GM12801 (cell line): Measurements from ENCODE around the gene MRPS22.

Experiments used
- TF ChIP-seq, protein P1 (sequence below): IDR thresholded peaks from one replicate; pipeline ENCODE4 v1.5.1; 2011; ENCODE audit warnings: control low read depth; ENCODE audit not compliant: insufficient read length; ENCODE audit errors: extremely low read depth

Gene MRPS22

DNA sequence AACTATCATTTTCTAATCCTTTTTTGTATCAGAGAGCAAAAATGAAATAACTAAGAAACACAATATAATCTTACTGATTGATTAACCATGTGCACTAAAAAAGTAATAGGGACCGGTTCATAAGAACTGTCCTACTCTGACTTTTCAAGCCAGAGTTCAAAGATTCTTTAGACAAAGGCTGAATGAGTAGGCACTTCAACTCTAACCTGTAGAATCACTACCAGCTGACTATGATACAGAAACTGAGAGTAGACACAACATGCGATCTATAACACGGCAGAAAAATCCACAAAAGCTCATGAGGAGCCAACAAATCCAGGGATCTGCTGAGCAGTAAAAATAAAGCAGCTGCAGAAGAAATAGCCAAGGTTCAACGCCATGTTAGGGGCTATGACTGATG is 36.8 kb downstream of the MRPS22 start:
- TF ChIP-seq, protein P1, sequence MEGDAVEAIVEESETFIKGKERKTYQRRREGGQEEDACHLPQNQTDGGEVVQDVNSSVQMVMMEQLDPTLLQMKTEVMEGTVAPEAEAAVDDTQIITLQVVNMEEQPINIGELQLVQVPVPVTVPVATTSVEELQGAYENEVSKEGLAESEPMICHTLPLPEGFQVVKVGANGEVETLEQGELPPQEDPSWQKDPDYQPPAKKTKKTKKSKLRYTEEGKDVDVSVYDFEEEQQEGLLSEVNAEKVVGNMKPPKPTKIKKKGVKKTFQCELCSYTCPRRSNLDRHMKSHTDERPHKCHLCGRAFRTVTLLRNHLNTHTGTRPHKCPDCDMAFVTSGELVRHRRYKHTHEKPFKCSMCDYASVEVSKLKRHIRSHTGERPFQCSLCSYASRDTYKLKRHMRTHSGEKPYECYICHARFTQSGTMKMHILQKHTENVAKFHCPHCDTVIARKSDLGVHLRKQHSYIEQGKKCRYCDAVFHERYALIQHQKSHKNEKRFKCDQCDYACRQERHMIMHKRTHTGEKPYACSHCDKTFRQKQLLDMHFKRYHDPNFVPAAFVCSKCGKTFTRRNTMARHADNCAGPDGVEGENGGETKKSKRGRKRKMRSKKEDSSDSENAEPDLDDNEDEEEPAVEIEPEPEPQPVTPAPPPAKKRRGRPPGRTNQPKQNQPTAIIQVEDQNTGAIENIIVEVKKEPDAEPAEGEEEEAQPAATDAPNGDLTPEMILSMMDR: no peak

DNA sequence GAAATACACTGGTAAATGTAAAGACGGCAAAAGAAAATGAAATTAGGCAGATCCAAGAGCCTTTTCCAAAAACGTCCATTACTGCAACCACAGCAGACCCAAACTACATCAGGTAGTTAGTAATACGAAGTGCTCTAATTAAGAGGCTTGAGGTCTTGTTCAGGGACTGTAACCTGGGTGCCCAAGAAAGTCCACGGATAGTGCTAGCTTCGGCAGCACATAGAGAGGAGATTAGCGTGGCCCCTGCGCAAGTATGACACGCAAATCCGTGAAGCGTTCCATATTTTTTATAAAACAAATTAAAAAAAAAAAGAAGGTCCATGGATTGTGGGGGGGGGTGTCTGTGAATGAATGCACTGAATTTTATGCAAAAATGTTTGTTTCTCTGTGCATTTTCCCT is 44.3 kb downstream of the MRPS22 start:
- TF ChIP-seq, protein P1: no peak

DNA sequence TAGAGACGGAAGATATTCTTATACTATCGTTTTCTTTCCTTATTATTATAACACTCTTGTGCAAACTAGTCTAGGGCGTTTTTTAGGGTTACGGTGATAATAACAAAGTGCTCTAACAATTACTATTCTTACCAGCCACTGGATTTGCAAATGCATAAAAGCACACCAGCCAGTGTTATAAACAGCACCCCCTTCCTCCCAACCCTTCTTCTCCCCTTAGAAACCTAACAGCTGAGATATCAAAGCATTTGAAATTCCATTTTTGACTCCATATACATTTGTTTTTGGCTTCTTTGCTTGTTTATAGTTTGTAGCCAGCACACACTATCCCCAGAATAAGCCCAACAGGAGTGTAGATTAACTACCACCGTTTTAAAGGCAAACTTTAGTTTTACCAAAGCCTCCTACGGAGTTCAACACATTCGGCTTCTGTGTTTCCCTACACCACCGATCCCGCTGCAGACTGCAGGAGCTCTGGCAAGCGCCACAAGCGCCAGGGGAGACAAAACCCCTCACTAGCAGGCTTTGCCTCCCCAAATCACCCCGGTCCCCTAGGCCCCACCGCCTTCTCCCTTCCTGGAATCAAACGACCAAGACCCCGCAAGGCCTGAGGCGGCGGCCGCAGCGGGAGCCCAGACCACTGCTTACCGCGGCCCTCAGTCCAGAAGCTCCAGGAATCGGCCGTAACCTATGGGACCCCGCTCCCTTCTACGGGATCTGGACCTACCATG is 45.2 kb downstream of the MRPS22 start:
- TF ChIP-seq, protein P1: no peak

DNA sequence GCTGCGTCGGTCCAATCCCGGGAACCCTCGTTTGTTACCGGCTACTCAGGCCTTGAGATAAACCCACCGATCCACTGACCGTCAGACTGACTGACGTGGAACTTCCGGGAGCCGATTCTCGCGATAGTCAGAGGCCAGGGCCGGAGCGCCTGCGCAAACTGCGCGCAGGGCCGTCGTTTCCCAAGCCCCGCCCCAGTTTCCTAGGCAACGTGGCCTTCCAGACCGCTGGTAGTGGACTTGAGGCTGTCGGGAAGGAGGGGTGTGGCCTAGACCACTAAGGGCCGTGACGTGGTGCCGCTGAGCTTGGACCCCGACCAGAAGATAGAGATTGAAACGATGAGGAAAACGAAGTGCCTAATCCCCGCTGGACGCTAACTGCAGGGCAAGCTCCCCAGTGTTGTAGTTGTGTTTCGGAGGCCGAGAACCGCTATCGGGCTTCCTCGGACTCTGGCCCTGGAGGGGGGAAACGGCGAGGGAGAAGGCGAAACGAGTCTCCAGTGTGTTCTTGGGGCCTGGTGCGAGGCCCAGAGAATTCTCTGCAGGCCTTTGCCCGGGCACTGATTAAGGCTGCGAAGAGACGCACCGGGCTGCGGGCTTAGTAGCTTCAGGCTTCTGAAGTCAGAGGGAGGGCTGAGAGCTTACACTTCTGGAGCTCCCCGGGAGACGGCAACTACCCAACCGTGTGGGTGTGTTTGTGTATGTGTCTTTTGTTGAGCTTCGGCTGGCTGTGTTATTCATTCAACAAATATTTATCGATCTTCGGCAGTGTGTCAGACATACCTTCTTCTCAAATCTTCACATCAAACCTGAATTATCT is 45.9 kb downstream of the MRPS22 start, which contains the start of gene COPB2:
Gene COPB2, minus strand, starts transcription at position 96 of the 817 bp plus-strand sequence. CDS start 97 bp downstream, outside the sequence.
- TF ChIP-seq, protein P1: no peak

DNA sequence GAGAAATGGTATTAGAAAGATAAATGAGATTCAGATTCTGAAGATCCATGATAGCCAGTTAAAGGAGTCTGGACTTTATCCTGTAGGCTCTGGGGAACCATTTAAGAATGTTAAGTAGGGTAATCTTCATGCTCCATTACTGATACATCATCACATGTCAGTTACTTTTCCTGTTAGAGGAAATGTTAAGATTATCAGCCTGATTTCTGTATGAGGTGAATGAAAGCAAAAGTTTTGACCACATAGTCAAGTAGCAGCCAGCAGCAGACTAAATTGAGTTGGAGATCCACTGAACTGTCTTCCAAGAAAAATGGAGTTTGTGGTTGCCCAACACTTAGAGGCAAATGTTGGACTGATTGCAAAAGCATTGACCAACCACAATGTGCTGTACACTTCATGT is 50.3 kb downstream of the MRPS22 start:
- TF ChIP-seq, protein P1: no peak

DNA sequence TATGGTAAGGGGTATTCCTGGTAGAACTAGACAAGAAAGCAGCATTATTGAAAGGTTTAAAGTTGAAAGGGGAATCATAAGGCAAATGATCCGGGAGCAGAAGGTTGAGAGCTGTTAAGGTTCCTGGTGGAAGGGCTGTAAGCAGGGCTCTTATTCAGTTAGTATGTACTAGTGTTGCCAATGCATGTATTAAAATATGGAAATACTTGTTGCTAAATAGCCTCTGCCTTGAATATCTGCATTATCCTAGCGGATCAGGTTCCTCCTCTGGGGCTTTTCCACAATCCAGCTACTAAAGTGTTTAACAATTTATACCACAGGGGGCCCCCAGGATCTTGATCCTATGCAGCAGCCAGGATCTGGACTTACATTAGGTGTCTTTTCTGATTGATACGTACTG is 52.9 kb downstream of the MRPS22 start:
- TF ChIP-seq, protein P1: no peak
